Activated B cell treated with CpG ODN at 0.5 μM for 24 hours (primary cell): Measurements from ENCODE around the gene AKT2. TPM values are rescaled to one million over a fixed set of nuclear protein-coding genes. Genes with fewer than 3 reads are reported as not detected.

Experiments used
- ATAC-seq: fragments of 200-7000 bp; cut with Tn5 transposase; one replicate; pipeline ENCODE4 v1.10.0; 2021; ENCODE audit warnings: low read depth, mild to moderate bottlenecking, moderate library complexity
- CTCF ChIA-PET: fragments of 350-600 bp; sonication (Branson Sonifier 250); formaldehyde crosslinking; loops from one replicate; lab custom pipeline; 2021; ENCODE audit warnings: antibody characterized with exemption; lab: Charles Lee
- POLR2A ChIA-PET: fragments of 350-600 bp; sonication (Branson Sonifier 250); formaldehyde crosslinking; loops from one replicate; lab custom pipeline; 2021; ENCODE audit warnings: antibody characterized with exemption; lab: Charles Lee
- DNase-seq: peaks from one replicate; pipeline ENCODE4 v3.0.0; 2022
- H3K27ac Mint-ChIP-seq: one replicate; pipeline ENCODE4 v1.8.0; 2020; ENCODE audit warnings: mixed read lengths
- H3K27me3 Mint-ChIP-seq: one replicate; pipeline ENCODE4 v1.8.0; 2021; ENCODE audit warnings: mixed read lengths
- H3K36me3 Mint-ChIP-seq: one replicate; pipeline ENCODE4 v1.8.0; 2021; ENCODE audit warnings: low read depth, mixed read lengths
- H3K4me1 Mint-ChIP-seq: one replicate; pipeline ENCODE4 v1.8.0; 2021; ENCODE audit warnings: mixed read lengths
- H3K4me3 Mint-ChIP-seq: one replicate; pipeline ENCODE4 v1.8.0; 2020; ENCODE audit warnings: mild to moderate bottlenecking, mixed read lengths
- H3K9me3 Mint-ChIP-seq: one replicate; pipeline ENCODE4 v1.8.0; 2020; ENCODE audit warnings: mixed read lengths
- intact Hi-C: fragments of 100-400 bp; cut with micrococcal nuclease; formaldehyde crosslinking; loops from one replicate; pipeline ENCODE4 v1.15.1; 2024
- total RNA-seq: library from RNA; stranded (reverse); gene quantifications from 2 replicates; pipeline ENCODE4 v1.2.3, GENCODE V29; 2022
- TF ChIP-seq, protein P1 (sequence below): fragments of 200-600 bp; IDR thresholded peaks from one replicate; pipeline ENCODE4 v1.8.0; 2022; ENCODE audit warnings: antibody characterized with exemption, mild to moderate bottlenecking

AKT2 gene
- total RNA-seq, 1 donor from 2014 or later, result 176 TPM

- POLR2A ChIA-PET, result no interaction called here
- H3K4me1 Mint-ChIP-seq, result peaks cover 32% of the 10 kb centered on the region
- no peaks in the 10 kb centered on the region for H3K9me3 Mint-ChIP-seq
- H3K4me3 Mint-ChIP-seq, result no peak overlapping the region
- no peak for ATAC-seq
- no peak for DNase-seq
- intact Hi-C loops, result no loop called here
- no peaks in the 10 kb centered on the region for H3K27me3 Mint-ChIP-seq
- TF ChIP-seq, protein P1, sequence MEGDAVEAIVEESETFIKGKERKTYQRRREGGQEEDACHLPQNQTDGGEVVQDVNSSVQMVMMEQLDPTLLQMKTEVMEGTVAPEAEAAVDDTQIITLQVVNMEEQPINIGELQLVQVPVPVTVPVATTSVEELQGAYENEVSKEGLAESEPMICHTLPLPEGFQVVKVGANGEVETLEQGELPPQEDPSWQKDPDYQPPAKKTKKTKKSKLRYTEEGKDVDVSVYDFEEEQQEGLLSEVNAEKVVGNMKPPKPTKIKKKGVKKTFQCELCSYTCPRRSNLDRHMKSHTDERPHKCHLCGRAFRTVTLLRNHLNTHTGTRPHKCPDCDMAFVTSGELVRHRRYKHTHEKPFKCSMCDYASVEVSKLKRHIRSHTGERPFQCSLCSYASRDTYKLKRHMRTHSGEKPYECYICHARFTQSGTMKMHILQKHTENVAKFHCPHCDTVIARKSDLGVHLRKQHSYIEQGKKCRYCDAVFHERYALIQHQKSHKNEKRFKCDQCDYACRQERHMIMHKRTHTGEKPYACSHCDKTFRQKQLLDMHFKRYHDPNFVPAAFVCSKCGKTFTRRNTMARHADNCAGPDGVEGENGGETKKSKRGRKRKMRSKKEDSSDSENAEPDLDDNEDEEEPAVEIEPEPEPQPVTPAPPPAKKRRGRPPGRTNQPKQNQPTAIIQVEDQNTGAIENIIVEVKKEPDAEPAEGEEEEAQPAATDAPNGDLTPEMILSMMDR, result no peak
- H3K36me3 Mint-ChIP-seq, result peaks cover 77% of the 10 kb centered on the region
- H3K27ac Mint-ChIP-seq, result no peak overlapping the region
- CTCF ChIA-PET, result no interaction called here
Observed at GRCh38 chr19:40265763-40266099, 19.4 kb downstream of the AKT2 start.

DNA sequence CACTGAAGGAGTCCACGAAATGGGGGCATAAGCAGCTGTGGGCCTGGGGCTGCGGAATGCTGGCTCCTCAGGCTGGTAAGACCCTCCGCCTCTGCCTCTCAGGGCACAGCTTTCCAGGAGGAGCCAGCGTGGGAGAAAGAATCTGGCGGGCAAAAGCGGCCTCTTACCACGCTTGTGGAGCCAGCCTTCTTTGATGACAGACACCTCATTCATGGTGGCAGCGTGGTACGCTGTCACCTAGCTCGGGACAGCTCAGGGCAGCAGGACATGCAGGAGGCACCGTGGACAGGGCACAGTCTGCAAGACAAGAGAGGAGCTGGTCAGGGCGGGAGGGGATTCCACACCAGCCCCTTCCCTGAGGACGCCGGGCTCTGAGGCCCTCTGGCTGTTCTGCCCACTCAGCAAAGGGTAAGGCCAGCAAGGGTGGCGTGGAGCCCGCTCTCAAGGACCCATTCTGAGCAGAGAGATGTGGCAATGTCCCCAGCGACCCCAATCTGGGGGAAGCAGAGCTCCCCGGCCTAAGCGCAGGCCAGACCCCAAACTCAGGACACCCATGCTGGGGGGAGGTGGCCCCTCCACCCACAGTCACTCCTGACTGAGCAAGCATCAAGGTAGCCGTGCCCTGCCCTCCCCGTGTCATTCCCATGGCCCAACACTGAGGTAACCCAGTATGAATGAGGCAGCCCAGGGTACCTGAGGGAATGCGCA, 19.9 kb downstream of the AKT2 start:
- Mint-ChIP-seq H3K36me3 (peaks cover 75% of the 10 kb centered on the region), H3K9me3 (no peaks in the 10 kb centered on the region), H3K27ac (no peak overlapping the region), H3K27me3 (no peaks in the 10 kb centered on the region), H3K4me3 (no peak overlapping the region), H3K4me1 (peaks cover 33% of the 10 kb centered on the region)
- TF ChIP-seq, protein P1, result no peak
- ATAC-seq, result no peak
- DNase-seq, result no peak
- intact Hi-C loops, result no loop called here
- ChIA-PET CTCF (no interaction called here), POLR2A (no interaction called here)

DNA sequence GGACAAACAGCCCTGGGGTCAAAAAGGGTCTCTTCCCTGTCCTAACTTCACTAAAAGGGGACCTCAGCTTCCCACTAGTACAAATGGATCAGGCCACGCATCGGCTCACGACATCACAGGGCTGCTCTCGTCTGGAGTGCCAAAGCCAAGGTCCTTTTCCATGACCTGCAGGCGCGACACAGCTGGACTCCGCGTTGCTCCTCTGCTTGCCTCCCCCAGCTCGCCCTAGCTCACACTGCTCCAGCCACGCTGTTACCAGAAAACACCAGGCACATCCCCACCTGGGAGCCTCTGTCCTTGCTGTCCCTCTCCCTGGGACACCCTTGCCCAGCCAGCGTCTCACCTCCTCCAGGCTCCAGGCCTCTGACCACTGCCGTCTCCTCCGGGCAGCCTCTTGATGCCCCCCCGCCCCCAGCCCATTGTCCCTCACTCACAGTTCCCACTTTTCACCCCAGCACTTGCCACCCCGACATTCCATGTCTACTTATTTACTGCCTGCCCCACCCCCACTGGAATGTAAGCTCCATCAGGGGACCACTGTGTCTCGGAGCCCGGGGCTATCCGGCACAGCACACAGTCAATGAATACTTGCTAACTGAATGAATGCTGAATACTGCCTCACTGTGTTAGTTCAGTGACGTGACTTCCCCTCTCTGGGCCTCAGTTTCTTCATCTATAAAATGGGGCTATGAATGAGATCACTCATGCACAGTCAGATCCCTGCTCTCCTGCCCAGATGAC, 20.7 kb downstream of the AKT2 start:
- no peak overlapping the region for H3K4me3 Mint-ChIP-seq
- ATAC-seq (no peak), DNase-seq (no peak)
- ChIA-PET POLR2A (no interaction called here), CTCF (no interaction called here)
- intact Hi-C loops, result no loop called here
- no peaks in the 10 kb centered on the region for H3K27me3 Mint-ChIP-seq
- H3K4me1 Mint-ChIP-seq, result peaks cover 37% of the 10 kb centered on the region
- no peak overlapping the region for H3K27ac Mint-ChIP-seq
- H3K9me3 Mint-ChIP-seq, result no peaks in the 10 kb centered on the region
- TF ChIP-seq, protein P1, result no peak
- peaks cover 68% of the 10 kb centered on the region for H3K36me3 Mint-ChIP-seq

DNA sequence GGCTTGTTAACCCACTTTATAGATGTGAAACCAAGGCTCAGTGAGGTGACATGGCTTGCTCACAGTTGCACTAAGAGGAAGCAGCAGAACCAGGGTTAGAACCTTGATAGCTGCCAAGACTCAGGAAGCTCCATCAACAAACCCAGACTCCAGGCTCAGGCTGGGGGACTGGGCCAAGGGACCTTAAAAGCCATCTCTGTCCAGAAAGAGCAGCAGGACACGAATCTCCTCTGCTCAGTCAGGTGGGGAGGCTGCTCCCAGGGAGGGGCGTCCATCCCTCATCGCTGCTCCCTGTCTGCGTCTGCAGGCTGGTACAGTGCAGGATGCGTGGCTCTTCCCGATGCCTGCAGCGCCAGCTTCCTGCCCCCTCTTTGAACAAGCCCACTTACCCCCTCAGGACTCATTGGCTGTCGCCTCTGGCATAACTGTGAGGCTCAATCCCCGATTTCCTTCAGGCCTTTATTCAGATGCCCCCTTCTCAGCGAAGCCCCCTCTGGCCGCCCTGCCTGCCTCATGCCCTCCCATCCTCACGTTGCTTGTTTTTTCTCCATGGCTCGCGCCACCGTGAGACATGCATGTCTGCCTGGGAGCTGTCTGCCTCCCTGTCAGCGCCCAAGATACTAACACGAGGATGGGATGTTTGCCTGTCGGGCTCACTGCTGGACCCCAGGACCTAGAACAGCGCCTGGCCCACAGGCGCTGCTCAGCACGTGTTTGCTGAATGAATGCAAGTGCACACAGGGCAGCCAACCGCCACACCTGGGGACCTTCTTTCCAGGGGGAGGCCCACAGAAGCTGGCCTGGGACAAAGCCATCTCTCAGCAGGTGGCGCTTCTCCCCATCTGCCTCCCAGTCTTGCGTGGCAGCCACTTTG, 21.5 kb downstream of the AKT2 start:
- Mint-ChIP-seq H3K27me3 (no peaks in the 10 kb centered on the region), H3K27ac (no peak overlapping the region), H3K9me3 (no peaks in the 10 kb centered on the region), H3K36me3 (peaks cover 62% of the 10 kb centered on the region), H3K4me3 (no peak overlapping the region), H3K4me1 (peaks cover 35% of the 10 kb centered on the region)
- intact Hi-C loops, result no loop called here
- POLR2A ChIA-PET, result no interaction called here
- DNase-seq, result no peak
- CTCF ChIA-PET, result no interaction called here
- TF ChIP-seq, protein P1, result no peak
- ATAC-seq, result no peak

GRCh38 chr19:40262422-40262821, 22.7 kb downstream of the AKT2 start:
- intact Hi-C loops, result no loop called here
- CTCF ChIA-PET, result no interaction called here
- POLR2A ChIA-PET, result interaction anchor here (0.6 kb wide), 2 partner anchors 519 to 1836 kb away, joined by 3 to 4 read pairs; partner anchors contain the start of gene RASGRP4
- TF ChIP-seq, protein P1, result no peak
- Mint-ChIP-seq H3K36me3 (peaks cover 57% of the 10 kb centered on the region), H3K4me1 (peaks cover 28% of the 10 kb centered on the region), H3K27ac (no peak overlapping the region), H3K4me3 (no peak overlapping the region), H3K27me3 (no peaks in the 10 kb centered on the region), H3K9me3 (no peaks in the 10 kb centered on the region)
- DNase-seq (no peak), ATAC-seq (no peak)
